ENCODE results near the gene URM1. TPM values are rescaled to one million over a fixed set of nuclear protein-coding genes. Genes with fewer than 3 reads are reported as not detected.
A peak's percentile ranks its signal among the peaks of the same experiment; 100 is the strongest.
"Not testable (repeated sequence)": the region's sequence is repeated elsewhere in the genome, so short reads cannot be mapped to it uniquely, and the experiment has no call there.

URM1 gene
- total and polyA plus RNA-seq, 7 experiments from 2014 or later: 32.3 to 72.4 (median 49.0) TPM

DNA sequence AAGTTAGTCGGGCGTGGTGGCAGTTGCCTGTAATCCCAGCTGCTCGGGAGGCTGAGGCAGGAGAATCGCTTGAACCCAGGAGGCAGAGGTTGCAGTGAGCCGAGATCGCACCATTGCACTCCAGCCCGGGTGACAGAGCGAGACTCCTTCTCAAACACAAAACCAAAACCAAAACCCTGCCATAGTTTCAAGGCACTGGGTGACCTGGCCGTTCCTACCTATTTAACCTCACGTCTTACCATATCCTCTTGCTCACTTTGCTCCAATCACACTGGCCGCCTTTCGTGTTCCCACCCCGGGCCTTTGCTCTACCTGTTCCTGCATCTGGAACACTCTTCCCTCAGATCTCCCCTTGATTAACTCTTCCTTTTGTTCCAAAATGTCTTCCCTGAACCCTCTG is 42.6 kb downstream of the URM1 start:
- H3K27me3 Mint-ChIP-seq: peaks cover 43 to 66% (median 54%) of the 10 kb centered on the region in 5 donors
- H3K4me1 Mint-ChIP-seq; H3K9me3 Mint-ChIP-seq; DNase-seq; ATAC-seq; H3K36me3 ChIP-seq (ENCODE audit: control insufficient read depth in 2 of 3, insufficient read depth in 3 of 3, low read length in 3 of 3); H3K27me3 ChIP-seq (ENCODE audit: control insufficient read depth in 2 of 2, insufficient read depth in 2 of 2, low read length in 2 of 2); H3K4me3 ChIP-seq (ENCODE audit: low read length); H3K27ac Mint-ChIP-seq; H3K4me1 ChIP-seq (ENCODE audit: control insufficient read depth in 2 of 2, insufficient read depth in 2 of 2, low read length in 2 of 2); H3K36me3 Mint-ChIP-seq; POLR2A ChIA-PET; CTCF ChIA-PET; H3K9me3 ChIP-seq (ENCODE audit: control insufficient read depth in 2 of 3, low read length in 3 of 3); H3K27ac ChIP-seq (ENCODE audit: low read depth, low read length); H3K4me3 Mint-ChIP-seq: not testable (repeated sequence)
- intact Hi-C loops (cut with micrococcal nuclease): loop anchor here in 1 of 2 donors (2.0 kb wide), 1 partner anchor 119 kb away; no protein-coding TSS in a partner anchor

DNA sequence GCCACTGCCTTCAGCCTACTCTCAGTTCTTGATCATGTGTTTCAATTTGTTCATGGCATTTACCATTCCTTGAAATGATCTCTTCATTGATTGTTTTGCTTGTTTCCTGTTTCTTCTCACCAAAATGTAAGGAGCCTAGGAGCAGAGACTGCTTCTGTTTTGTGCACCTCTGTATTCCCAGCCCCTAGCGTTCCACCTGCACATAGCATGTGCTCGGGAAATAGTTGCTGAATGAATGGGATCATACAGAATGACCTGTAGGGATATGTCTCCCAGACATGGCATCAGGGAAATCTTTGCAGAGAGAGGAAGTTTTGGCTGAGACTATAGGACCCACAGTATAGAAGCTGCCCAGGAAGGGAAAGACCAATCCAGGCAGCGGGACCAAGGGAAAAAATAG is 43.3 kb downstream of the URM1 start:
- no peak for ATAC-seq
- H3K27me3 Mint-ChIP-seq: peaks cover 42 to 70% (median 59%) of the 10 kb centered on the region in 5 donors

DNA sequence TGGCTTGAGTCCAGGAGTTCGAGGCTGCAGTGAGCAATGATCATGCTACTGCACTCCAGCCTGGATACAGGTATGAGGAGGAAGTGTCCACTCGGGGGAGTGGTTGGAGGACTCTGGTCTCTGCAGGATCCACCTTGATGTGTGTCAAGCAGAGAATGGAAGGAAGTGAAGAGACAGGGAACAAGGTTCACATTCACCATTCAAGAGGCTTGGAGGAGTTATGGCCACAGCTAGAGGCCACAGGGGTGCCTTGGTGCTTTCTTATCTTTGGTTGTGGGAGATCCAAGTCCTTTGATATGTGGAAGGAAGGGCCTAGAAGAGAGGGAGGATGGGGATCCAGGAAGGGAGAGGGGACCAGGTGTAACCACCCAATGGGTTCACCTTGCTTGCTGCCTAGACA is 44.1 kb downstream of the URM1 start:
- ATAC-seq (no peak), DNase-seq (no peak)
- Histone ChIP-seq H3K4me1 (ENCODE audit: control insufficient read depth in 2 of 2, insufficient read depth in 2 of 2, low read length in 2 of 2) (peaks cover 8 to 9% of the 10 kb centered on the region in 2 donors), H3K27me3 (ENCODE audit: control insufficient read depth in 2 of 2, insufficient read depth in 2 of 2, low read length in 2 of 2) (peaks cover 5 to 7% of the 10 kb centered on the region in 2 donors), H3K36me3 (ENCODE audit: control insufficient read depth in 2 of 3, insufficient read depth in 3 of 3, low read length in 3 of 3) (no peaks in the 10 kb centered on the region), H3K4me3 (ENCODE audit: low read length) (no peak overlapping the region), H3K27ac (ENCODE audit: low read depth, low read length) (no peak overlapping the region), H3K9me3 (ENCODE audit: control insufficient read depth in 2 of 3, low read length in 3 of 3) (no peaks in the 10 kb centered on the region)
- CTCF ChIA-PET: no interaction called here
- H3K4me1 Mint-ChIP-seq: peaks cover 5 to 13% (median 11%) of the 10 kb centered on the region in 7 donors
- peaks cover 39 to 68% (median 52%) of the 10 kb centered on the region in 5 donors for H3K27me3 Mint-ChIP-seq
- H3K9me3 Mint-ChIP-seq: peaks cover 0 to 7% (median 0%) of the 10 kb centered on the region in 11 donors
- POLR2A ChIA-PET: no interaction called here
- intact Hi-C loops (cut with micrococcal nuclease): loop anchor here in 1 of 2 donors (2.0 kb wide), 1 partner anchor 120 kb away; no protein-coding TSS in a partner anchor
- H3K36me3 Mint-ChIP-seq: no peaks in the 10 kb centered on the region
- H3K27ac Mint-ChIP-seq: no peak overlapping the region
- no peak overlapping the region for H3K4me3 Mint-ChIP-seq

More for the DNA sequence above, 43.3 kb downstream of the URM1 start:
- Mint-ChIP-seq H3K9me3 (peaks cover 0 to 7% (median 0%) of the 10 kb centered on the region in 11 donors), H3K4me3 (peak overlapping the region in 1 of 10 donors; percentile 24), H3K27ac (no peak overlapping the region), H3K36me3 (no peaks in the 10 kb centered on the region), H3K4me1 (peaks cover 5 to 8% (median 6%) of the 10 kb centered on the region in 7 donors)
- Histone ChIP-seq H3K36me3 (ENCODE audit: control insufficient read depth in 2 of 3, insufficient read depth in 3 of 3, low read length in 3 of 3) (no peaks in the 10 kb centered on the region), H3K27me3 (ENCODE audit: control insufficient read depth in 2 of 2, insufficient read depth in 2 of 2, low read length in 2 of 2) (peaks cover 5 to 7% of the 10 kb centered on the region in 2 donors), H3K9me3 (ENCODE audit: control insufficient read depth in 2 of 3, low read length in 3 of 3) (no peaks in the 10 kb centered on the region), H3K4me3 (ENCODE audit: low read length) (no peak overlapping the region), H3K4me1 (ENCODE audit: control insufficient read depth in 2 of 2, insufficient read depth in 2 of 2, low read length in 2 of 2) (peaks cover 6% of the 10 kb centered on the region in 2 donors), H3K27ac (ENCODE audit: low read depth, low read length) (no peak overlapping the region)
- ChIA-PET CTCF (no interaction called here), POLR2A (no interaction called here)
- intact Hi-C loops (cut with micrococcal nuclease): loop anchor here in 1 of 2 donors (2.0 kb wide), 1 partner anchor 120 kb away; no protein-coding TSS in a partner anchor
- DNase-seq: no peak

DNA sequence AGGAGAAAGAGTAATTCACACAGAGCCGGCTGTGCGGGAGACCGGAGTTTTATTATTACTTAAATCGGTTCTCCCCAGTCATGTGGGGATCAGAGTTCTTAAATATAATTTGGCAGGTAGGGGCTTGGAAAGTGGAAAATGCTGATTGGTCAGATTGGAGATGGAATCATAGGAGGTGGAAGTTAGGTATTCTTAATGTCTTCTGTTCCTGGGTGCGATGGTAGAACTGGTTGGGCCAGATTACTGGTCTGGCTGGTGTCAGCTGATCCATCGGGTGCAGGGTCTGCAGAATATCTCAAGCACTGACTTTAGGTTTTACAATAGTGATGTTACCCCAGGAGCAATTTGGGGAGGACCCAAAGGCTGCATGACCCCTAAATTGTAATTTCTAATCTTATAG is 44.8 kb downstream of the URM1 start:
- no peaks in the 10 kb centered on the region for H3K36me3 Mint-ChIP-seq
- peaks cover 5 to 13% (median 11%) of the 10 kb centered on the region in 7 donors for H3K4me1 Mint-ChIP-seq
- intact Hi-C loops (cut with micrococcal nuclease): no loop called here
- no peak overlapping the region for H3K4me3 Mint-ChIP-seq
- POLR2A ChIA-PET: no interaction called here
- H3K27ac Mint-ChIP-seq: no peak overlapping the region
- Histone ChIP-seq H3K27me3 (ENCODE audit: control insufficient read depth in 2 of 2, insufficient read depth in 2 of 2, low read length in 2 of 2) (peaks cover 5 to 7% of the 10 kb centered on the region in 2 donors), H3K27ac (ENCODE audit: low read depth, low read length) (no peak overlapping the region), H3K9me3 (ENCODE audit: control insufficient read depth in 2 of 3, low read length in 3 of 3) (no peaks in the 10 kb centered on the region), H3K36me3 (ENCODE audit: control insufficient read depth in 2 of 3, insufficient read depth in 3 of 3, low read length in 3 of 3) (no peaks in the 10 kb centered on the region), H3K4me1 (ENCODE audit: control insufficient read depth in 2 of 2, insufficient read depth in 2 of 2, low read length in 2 of 2) (peaks cover 8 to 9% of the 10 kb centered on the region in 2 donors), H3K4me3 (ENCODE audit: low read length) (no peak overlapping the region)
- CTCF ChIA-PET: no interaction called here
- peaks cover 36 to 62% (median 50%) of the 10 kb centered on the region in 5 donors for H3K27me3 Mint-ChIP-seq
- peaks cover 0 to 7% (median 0%) of the 10 kb centered on the region in 11 donors for H3K9me3 Mint-ChIP-seq
- ATAC-seq (no peak), DNase-seq (no peak)

DNA sequence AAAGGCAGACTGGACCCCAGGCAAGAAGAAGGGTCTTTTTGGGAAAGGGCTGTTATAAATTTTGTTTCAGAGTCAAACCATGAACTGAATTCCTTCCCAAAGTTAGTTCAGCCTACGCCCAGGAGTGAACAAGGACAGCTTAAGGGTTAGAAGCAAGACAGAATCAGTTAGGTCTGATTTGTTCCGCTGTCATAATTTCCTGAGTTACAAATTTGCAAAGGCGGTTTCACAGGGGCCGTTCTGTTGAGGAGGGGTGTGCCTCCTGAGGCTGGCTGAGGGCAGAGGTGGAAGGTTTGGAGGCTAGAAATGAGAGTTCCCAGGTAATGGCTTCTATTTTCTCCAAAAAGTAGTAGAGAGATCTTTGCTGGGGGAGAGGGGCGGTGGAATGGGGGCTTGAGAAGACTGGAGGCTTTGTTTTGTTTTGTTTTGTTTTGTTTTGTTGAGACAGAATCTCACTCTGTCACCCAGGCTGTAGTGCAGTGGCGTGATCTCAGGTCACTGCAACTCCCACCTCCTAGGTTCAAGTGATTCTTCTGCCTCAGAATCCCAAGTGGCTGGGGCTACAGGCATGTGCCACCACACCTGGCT is 45.4 kb downstream of the URM1 start:
- peaks cover 8 to 9% of the 10 kb centered on the region in 2 donors for H3K4me1 ChIP-seq (ENCODE audit: control insufficient read depth in 2 of 2, insufficient read depth in 2 of 2, low read length in 2 of 2)
- ATAC-seq (no peak), DNase-seq (no peak)
- peaks cover 5 to 7% of the 10 kb centered on the region in 2 donors for H3K27me3 ChIP-seq (ENCODE audit: control insufficient read depth in 2 of 2, insufficient read depth in 2 of 2, low read length in 2 of 2)
- Mint-ChIP-seq H3K27me3 (peaks cover 32 to 57% (median 45%) of the 10 kb centered on the region in 5 donors), H3K4me3 (no peak overlapping the region), H3K4me1 (peaks cover 5 to 13% (median 11%) of the 10 kb centered on the region in 7 donors), H3K36me3 (no peaks in the 10 kb centered on the region), H3K27ac (peak overlapping the region in 1 of 9 donors; percentile 36), H3K9me3 (peaks cover 0 to 5% (median 0%) of the 10 kb centered on the region in 11 donors)
- CTCF ChIA-PET: no interaction called here
- H3K36me3 ChIP-seq (ENCODE audit: control insufficient read depth in 2 of 3, insufficient read depth in 3 of 3, low read length in 3 of 3): no peaks in the 10 kb centered on the region
- intact Hi-C loops (cut with micrococcal nuclease): no loop called here
- POLR2A ChIA-PET: no interaction called here
- no peak overlapping the region for H3K27ac ChIP-seq (ENCODE audit: low read depth, low read length)
- no peak overlapping the region for H3K4me3 ChIP-seq (ENCODE audit: low read length)
- H3K9me3 ChIP-seq (ENCODE audit: control insufficient read depth in 2 of 3, low read length in 3 of 3): no peaks in the 10 kb centered on the region

DNA sequence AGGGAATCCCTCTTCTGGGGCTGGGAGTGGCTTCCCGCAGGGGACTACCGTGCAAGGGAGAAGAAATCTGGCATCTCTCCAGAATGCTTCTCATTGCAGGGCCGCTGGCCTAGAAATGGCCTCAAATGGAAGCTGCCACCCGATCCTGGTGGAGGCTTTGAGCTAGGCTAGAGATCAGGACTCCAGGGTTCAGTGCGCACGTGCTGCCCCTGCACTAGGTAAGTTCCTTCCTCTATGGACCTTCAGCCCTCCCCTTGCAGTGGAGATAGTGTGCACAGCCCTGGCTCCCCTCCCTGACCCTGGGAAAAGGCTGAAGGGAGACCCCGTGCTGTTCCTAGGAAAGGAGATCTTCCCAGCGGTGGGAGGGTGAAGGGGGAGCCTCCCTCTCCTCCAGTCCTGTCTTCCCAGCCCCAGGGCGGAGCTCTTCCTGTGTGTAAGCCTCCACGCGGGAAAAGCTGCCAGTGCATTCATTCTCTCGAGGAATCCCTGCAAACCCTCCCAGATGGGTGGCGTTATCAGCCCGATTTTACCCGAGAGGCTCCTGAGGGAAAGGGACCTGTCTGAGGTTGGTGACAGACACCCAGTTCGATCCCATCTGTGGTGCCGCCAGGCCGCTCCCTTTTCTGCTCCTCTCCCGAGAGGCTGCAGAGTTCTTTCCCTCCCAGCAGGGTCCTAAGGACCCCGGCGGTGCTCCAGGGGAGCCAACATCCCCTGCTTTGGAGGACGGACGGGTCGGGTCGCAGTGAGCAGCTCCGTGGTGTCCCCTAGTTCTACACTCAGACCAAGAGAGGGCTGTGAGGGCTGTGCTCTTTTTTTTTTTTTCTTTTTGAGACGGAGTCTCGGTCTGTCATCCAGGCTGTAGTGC is 48.1 kb downstream of the URM1 start:
- Mint-ChIP-seq H3K27ac (no peak overlapping the region), H3K36me3 (no peaks in the 10 kb centered on the region), H3K9me3 (peaks cover 0 to 5% (median 0%) of the 10 kb centered on the region in 11 donors), H3K27me3 (peaks cover 24 to 62% (median 33%) of the 10 kb centered on the region in 5 donors), H3K4me3 (peak overlapping the region; percentile 70 to 88 (median 81)), H3K4me1 (peaks cover 5 to 13% (median 11%) of the 10 kb centered on the region in 7 donors)
- Histone ChIP-seq H3K4me1 (ENCODE audit: control insufficient read depth in 2 of 2, insufficient read depth in 2 of 2, low read length in 2 of 2) (peaks cover 8 to 9% of the 10 kb centered on the region in 2 donors), H3K9me3 (ENCODE audit: control insufficient read depth in 2 of 3, low read length in 3 of 3) (no peaks in the 10 kb centered on the region), H3K27ac (ENCODE audit: low read depth, low read length) (no peak overlapping the region), H3K4me3 (ENCODE audit: low read length) (peak overlapping the region; percentile 58), H3K27me3 (ENCODE audit: control insufficient read depth in 2 of 2, insufficient read depth in 2 of 2, low read length in 2 of 2) (peaks cover 5 to 7% of the 10 kb centered on the region in 2 donors), H3K36me3 (ENCODE audit: control insufficient read depth in 2 of 3, insufficient read depth in 3 of 3, low read length in 3 of 3) (no peaks in the 10 kb centered on the region)
- peak in 1 of 9 donors; percentile 10 for DNase-seq
- CTCF ChIA-PET: interaction anchor here (0.5 to 4.3 kb wide), 7 partner anchors 12 to 261 kb away, joined by 3 to 23 read pairs (median 4); no protein-coding TSS in a partner anchor
- intact Hi-C loops (cut with micrococcal nuclease): no loop called here
- ATAC-seq: no peak
- POLR2A ChIA-PET: interaction anchor here (0.8 to 1.0 kb wide), 2 partner anchors 36 to 134 kb away, joined by 3 read pairs; partner anchors contain the start of gene ODF2

All from naive thymus-derived CD4-positive, alpha-beta T cell (primary cell).